Cerebellar nuclear complex (tissue), 1 donor: Measurements from ENCODE around the gene LILRB3.
"Not testable (repeated sequence)": the region's sequence is repeated elsewhere in the genome, so short reads cannot be mapped to it uniquely, and the experiment has no call there.

Source experiments
- DNase-seq, 2 experiments: peaks; one replicate each; lab custom pipeline; 2025; lab: John Stamatoyannopoulos, UW

The LILRB3 gene

DNA sequence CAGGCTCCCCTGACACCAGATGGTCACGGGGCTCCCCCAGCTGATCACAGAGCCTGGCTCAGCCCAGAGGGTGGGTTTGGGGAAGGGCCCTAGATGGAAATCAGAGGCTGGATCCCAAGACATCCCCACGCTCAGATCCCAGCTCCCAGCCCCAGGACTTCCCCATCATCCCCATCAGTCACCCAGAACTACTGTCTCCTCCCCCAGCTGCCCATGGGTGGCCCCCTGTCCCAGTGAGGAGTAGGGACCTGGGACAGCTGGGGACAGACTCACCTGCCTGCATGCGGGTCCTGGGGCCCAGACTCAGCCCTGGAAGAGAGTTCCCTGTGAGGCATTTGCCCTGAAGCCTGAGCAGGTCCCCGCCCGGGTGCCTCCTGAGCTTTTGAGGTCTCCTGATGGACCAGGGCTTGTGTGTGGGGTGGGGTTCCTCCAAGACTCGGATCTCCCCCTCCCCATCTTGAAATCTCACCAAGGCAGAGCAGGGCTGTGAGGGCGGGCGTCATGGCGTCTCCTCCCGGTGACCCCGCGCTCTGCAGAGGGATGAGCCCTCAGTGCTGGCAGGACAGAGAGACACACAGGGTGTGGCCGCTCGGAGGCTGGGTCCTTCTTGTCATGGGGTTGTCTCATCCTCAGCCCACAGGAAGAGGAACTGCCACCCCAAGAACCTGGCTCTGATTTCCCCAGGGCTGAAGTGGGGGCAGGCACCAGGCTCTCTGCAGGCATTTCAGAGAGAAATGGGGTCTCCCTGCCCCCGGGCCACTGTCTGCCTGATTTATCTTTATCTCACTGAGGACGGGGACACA is at the start of gene LILRB3:
Gene LILRB3, minus strand, starts transcription at position 534 of the 803 bp plus-strand sequence. Its CDS starts 31 bp downstream, at position 503.
- DNase-seq: not testable (repeated sequence)

DNA sequence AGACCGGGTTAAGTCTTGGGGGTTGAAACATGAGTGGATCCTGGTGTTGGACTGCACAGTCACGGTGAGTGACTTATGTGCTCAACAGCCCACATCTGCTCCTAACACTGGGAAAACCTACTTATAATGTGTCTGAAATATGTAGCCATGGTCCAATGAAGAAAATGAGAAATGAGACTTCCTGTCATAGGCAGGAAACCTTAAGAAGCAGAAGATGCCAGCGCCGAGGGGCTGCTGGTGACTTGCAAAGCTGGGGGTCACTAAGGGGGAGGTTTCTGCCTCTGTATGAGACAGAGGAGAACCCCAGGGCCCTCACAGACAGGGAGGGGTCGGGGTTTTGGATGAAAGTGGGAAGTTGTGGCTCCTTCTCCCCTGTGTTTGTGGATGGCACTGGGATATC is 49.4 kb upstream of the LILRB3 start:
- DNase-seq: not testable (repeated sequence)

DNA sequence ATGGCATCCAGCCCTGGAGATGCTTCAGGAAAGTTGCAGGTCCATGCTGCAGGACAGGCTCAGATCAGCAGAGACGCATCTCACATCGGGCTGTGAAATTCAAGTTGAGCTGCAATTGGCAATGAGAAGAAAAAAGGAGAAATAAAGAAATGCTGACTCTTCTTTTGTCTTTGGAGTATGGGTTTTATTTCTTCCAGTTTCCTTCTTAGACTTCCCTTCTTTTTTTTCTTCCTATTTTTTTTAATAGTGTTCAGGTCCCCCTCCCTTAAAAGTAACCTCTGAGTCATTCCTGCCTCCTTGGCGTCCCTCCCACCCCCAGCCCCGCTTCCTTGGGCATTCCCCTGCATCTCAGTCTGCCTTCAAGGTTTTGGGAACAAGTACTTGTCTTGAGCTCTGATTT is 48.8 kb upstream of the LILRB3 start:
- not testable (repeated sequence) for DNase-seq

DNA sequence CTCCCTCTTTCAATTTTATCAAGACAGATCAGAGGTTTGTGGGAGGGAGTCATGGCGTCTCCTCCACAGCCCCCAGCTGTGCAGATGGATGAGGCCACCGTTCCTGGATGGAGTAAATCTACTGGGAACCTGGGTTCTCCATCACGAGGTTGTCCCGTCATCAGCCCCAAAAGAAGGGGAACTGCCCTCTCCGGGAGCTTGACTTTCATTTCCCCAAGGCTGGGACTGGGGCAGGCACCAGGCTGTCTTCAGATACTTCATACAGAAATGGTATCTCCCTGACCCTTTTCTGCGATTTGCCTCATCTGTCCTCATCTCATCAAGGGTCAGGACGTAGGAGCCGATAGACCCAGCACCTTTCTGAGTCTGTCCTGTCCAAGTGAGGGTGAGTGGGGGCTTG is 48.3 kb upstream of the LILRB3 start:
- DNase-seq: no peak

DNA sequence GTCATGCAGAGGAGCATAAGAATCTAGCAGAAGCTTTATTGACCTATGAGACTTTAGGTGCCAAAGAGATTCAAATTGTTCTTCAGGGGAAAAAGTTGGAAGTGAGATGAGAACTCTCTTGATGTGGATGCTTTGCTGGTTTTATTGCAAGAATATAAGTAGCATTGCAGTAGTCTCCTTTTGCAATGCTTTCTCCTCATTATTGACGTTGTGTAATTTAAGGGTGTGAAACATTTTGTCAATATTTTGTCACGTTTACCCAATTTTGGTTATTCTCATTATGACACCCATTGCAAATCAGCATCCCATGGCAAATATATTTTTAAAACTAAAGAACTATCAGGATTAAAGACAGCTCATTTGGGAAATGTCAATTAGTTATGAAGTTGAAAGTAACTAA is 46.1 kb upstream of the LILRB3 start:
- no peak for DNase-seq

DNA sequence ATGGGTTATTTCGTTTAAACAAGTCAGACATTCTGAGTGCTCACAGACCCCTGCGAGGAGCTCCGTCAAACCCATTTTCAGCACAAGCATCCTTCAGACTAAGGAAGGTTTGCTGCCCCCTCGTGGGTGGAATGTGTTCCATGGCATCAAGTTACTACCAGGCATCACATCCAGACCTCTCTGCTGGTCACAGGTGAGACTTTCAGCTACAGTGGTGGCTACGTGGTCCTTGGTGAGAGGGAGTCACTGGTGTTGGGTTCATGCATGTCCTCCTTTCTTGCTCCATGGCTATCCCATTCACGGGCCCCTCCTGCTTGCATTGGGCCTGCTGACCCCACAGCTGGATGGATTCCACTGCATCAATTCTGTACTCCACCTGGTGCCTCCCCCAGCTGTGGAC is 43.3 kb upstream of the LILRB3 start:
- no peak for DNase-seq

DNA sequence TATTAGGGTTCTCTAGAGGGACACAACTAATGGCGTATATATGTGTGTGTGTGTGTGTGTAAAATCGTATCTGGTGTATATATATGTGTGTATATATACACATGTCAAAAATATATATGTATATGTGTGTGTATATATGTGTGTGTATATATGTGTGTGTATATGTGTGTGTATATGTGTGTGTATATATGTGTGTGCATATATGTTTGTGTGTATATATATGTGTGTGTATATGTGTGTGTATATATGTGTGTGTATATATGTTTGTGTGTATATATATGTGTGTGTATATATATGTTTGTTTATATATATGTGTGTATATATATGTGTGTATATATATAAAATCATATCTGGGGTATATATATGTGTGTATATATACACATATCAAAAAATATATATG is 39.7 kb upstream of the LILRB3 start:
- no peak for DNase-seq

DNA sequence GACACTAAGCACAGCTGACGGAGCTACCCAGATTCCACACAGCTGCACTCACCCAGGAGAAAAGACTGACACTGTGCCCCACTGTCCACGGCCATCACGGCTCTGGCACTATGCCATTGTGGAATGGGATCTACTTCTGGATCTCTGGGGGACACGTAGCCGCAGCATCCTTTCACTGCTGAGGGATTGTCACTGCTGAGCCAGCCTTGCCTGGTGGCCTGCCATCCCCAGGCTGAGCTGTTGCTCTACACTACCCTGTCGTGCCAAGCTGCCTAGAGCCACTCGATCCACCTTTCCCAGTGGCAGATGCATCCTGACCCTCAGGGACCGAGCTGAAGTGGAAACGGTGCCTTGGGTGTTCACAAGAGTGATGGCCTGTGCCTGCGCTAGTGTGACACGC is 39.3 kb upstream of the LILRB3 start:
- DNase-seq: no peak

DNA sequence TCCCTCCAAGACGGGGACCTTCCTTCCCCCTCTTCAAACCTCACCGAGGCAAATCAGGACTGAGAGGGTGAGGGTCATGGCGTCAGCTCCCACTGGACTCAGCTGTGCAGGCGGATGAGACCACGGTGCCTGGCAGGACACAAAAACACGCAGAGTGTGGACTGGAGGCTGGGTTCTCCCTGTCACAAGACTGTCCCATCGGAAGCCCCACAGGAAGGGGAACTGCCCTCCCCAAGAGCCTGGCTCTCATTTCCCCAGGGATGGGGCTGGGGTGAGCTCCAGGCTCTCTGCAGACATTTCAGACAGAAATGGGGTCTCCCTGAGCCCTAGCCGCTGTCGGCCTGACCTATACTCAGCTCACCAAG is 34.3 kb upstream of the LILRB3 start, which contains the start of gene LILRB5:
Gene LILRB5, minus strand, starts transcription at position 158 of the 365 bp plus-strand sequence. Its CDS starts 80 bp downstream, at position 78.
- no peak for DNase-seq

DNA sequence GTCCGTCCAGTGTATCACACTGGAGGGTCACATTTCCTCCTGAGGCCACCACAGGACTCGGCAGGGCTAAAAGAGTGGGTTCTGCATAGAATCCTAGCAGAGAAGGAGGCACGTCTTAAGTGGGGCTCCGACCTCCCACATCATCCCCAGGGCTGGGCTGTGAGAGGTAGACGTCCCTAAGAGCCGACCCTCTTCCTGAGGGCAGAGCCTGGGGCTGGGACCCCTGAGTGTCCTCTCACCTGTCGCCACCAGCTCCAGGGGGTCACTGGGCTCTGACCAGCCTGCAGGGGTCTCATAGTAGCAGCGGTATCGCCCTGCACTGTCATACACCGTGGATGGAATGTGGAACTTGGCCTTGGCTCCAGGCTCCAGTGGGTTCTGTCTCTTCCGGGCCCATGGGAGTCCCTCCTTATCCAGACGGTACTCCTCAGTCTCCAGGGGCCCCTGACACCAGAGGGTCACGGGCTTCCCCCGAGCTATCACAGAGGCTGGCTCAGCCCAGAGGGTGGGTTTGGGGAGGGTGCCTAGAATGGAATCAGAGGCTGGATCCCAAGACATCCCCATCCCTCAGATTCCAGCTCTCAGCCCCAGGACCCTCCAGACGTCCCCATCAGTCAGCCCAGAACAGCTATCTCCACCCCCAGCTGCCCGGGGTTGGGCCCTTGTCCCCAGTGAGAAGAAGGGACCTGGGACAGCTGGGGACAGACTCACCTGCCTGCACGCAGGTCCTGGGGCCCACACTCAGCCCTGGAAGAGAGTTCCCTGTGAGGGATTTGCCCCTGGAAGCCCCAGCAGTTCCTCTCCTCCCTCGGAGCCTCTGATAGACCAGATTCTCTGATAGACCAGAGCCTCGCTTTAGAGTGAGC is 33.7 kb upstream of the LILRB3 start:
- no peak for DNase-seq

DNA sequence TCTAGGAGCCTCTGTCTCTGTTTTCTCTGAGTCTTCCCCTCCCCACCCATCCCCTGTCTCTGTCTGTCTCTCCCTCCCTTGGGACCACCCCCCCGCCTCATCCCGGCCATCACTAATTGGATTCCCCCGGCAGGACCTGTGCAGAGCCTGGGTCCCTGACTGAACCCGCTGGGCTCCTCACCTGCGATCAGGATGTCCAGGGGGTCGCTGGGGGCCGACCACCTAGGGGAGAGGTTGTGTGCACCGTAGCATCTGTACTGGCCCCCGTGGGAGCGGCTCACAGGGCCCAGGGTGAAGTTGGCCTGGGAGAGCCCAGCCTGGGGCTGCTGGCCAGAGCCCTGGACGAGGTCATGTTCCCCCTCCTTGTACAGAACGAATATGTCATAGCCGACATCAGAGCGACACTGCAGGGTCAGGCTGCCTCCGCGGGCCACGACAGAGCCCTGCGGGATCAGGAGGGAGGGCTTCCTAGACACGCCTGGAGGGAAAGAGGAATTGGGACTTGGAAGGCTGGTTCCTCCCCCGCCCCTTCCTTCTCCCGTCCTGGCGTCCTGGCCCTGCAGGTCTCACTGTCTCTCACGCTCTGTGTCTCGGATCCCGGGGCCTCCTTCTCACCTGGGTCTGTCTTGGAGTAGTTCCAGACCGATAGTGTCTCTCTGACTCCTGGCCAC is 32.4 kb upstream of the LILRB3 start:
- no peak for DNase-seq

DNA sequence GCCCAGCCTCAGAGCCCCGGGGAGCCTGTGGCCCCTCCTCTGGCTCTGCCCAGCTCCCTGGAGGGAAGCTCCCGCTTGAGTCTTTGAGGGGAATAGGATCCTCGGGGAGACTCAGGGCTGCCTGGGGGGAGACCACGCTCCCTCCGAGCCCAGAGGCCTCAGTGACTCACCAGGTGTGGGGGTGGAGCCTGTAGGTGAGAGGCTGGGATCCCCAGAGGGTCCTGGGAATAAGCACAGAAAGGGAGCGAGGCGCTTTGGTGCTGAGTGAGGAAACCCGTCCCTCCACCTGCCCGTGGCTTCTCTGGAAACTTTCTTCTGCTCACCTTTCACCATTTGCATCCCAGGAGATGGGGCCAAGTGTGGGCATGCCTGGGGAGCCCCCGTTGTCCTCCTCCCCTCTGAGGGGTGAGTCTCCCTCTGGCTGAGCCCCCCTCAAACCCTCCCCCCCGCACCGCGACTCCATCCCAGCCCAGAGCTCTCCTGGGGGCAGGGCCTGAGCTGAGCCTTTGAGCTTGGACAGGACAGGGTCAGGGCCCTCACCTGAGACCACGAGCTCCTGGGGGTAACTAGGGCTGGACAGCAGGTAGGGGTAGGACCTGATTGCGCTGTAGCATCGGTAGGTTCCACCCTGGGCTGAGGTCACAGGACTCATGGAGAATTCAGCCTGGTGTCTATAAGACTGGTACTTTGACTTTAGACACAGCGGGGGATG is 31.5 kb upstream of the LILRB3 start:
- no peak for DNase-seq

DNA sequence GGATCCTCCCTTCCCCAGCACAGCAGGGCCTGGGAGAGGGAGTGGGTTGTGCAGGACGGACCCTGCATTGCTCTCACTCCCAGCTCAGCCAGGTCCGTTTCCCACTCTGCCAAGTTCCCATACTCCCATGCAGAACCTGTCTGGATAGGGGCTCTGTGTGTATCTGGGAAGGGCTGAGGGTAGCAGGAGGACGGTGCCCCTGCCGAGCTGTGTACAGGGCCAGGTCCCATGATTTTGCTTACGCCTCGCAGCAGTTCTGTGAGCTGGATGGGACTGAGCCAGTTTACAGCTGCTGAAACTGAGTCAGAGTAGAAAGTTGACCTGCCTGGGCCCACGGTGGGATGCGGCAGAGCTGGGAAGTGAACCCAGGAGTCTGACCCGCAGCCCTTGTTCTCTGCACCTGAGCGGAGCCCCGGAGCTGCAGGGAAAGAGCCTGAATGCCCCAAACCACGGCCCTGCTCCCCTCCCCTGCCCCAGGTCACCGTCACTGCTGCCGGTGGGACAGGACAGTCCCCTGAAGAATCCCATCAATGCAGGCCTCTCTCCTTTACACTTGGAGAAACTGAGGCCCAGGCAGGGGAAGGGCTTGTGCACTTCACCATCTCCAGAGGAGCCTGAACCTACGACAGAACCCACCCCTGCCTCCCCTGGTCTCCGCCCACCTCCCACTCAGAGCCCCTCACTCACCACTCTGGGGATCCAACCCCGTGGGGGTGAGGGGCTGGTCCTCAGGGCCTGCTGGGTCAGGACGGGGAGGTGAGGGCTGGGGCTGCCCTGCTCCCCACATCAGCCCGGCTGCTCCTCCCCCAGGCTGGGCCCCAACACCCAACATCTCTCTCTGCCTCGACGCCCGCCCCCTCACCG is 30.8 kb upstream of the LILRB3 start:
- DNase-seq: no peak

DNA sequence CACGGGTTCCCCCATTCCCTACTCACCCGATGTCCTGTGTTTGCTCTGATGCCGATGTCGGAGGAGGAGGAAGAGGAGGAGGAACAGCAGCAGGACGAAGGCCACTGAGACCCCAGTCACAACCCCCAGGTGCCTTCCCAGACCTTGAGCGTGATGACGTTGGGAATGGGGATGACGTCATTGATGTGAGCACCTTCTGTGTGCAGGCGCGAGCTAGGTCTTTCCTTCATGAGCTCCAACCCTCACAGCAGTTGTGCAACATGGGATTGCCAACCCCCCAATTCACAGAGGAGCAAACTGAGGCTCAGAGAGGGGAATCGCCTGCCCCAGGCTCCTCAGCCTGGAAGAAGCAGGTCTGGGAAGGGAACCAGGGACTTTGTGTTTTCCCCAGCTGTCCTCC is 30.0 kb upstream of the LILRB3 start:
- no peak for DNase-seq

DNA sequence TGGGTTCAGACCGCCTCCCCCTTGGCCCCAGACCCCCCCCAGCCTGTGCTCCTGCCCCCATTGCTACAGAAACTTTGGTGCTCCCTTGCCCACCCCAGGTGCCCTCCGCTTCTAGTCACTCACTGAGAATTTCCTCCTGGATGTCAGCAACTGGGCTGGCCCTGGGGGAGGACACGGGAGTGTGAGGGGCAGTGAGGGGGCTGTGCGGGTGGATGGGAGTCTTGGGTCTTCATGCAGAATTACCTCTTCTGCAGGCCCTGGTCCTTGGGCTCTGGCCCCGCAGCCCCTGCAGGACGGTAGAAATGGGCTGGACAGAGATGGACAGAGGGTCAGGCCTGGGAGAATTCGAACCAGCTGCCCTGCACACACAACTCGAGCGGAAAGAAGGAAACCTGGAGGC is 29.4 kb upstream of the LILRB3 start:
- no peak for DNase-seq

DNA sequence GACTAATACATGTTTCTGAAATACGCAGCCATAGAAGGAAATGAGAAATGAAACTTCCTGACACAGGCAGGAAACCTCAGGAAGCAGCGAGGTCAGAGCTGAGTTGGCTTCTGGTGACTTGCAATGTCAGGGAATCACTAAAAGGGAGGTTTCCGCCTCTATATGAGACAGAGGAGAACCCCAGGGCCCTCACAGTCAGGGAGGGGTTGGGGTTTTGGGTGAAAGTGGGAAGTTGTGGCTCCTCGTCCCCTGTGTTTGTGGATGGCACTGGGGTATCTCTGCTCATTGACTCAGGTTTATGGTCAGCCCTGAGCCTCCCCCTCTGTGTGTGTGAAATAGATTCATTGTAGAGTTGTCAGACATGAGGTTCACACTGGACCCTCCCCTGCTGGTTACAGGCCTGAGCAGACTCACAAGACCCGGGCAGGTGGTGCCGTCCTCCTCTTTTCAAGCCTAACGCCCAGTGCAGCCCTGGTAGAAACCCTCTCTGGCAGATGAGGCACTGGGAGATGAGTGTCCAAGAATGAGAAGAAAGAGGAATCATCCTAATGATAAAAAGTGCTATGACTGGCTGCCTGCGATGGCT is 25.3 kb upstream of the LILRB3 start:
- DNase-seq: no peak

DNA sequence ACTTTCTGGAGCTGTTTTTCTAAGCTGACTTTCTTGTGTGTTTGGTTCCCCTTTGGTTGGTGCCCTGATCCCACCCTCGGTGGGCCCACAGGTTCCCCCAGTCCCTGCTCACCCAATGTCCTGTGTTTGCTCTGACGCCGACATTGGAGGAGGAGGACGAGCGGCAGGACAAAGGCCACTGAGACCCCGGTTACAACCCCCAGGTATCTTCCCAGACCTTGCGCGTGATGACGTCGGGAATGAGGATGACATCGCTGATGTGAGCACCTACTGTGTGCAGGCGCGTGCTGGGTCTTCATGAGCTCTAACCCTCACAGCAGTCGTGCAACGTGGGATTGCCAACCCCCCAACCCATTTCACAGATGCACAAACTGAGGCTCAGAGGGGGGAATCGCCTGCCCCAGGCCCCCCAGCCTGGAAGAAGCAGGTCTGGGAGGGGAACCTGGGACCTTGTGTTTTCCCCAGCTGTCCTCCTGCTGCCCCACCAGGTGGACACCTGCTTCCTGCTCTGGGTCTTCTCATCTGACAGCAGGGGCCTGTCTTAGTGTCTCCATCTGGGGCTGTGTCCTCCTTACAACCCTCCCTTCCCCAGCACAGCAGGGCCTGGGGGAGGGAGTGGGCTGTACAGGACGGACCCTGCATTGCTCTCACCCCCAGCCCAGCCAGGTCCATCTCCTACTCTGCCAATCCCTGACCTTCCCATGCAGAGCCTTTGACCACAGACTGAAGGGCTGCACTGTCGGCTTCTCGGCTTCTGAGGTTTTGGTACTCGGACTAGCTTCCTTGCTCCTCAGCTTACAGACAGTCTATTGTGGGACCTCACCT is 24.5 kb upstream of the LILRB3 start:
- DNase-seq: no peak

DNA sequence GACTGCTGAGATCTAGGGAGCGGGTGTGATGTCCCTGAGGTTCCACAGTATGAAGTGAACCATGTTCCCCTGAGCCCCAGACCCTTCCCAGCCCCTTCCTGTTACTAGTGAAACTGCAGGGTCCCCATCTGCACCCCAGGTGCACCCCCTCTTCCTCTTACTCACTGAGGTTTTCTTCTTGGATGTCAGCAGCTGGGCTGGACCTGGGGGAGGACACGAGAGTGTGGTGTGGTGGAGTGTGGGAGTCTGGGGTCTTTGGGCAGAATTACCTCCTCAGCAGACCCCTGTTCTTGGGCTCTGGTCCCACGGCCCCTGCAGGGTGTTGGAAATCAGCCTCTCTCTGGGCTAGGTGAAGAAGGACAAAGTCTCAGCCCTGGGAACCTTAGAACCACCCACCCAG is 23.1 kb upstream of the LILRB3 start:
- DNase-seq: no peak

DNA sequence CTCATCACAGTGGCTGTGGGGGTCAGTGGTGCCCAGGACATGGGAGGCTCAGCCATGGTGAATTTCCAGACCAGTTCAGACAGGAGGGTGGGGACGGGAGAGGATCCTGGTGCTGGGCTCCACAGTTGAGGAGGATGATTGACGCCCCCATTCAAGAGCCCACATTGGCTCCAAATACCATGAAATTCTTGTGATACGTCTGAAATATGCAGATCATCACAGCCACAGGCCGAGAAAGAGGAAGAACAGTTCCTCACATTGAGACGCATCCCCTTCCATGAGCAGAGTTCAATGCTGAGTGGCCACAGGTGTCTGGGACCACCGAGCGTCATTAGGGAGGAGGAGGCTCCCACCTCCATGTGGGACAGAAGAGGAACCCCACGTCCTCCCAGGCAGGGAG is 21.0 kb upstream of the LILRB3 start:
- not testable (repeated sequence) for DNase-seq

DNA sequence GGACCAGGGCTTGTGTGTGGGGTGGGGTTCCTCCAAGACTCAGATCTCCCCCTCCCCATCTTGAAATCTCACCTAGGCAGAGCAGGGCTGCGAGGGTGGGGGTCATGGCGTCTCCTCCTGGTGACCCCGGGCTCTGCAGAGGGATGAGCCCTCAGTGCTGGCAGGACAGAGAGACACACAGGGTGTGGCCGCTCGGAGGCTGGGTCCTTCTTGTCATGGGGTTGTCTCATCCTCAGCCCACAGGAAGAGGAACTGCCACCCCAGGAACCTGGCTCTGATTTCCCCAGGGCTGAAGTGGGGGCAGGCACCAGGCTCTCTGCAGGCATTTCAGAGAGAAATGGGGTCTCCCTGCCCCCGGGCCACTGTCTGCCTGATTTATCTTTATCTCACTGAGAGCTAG is 19.8 kb upstream of the LILRB3 start, which contains the start of gene LILRA6:
Gene LILRA6, minus strand, starts transcription at position 145 of the 400 bp plus-strand sequence.
- not testable (repeated sequence) for DNase-seq
